GM23338 (cell line): ENCODE data around the gene FAM124B.

ENCODE experiments used
- CREB1 ChIP-seq: fragments of 250-450 bp; sonication (Bioruptor Pico); IDR thresholded peaks from 2 replicates; pipeline ENCODE4 v1.5.0; 2020; ENCODE audit warnings: low read depth, mild to moderate bottlenecking, moderate library complexity
- CTCF ChIP-seq, 2 experiments: fragments of 200-600 bp in 1 of 2; sonication (generic) in 1 of 2; conservative IDR thresholded peaks; 2 replicates each; pipeline versions ENCODE4 v1.5.1 to v1.6.1; 2016 to 2017; ENCODE audit warnings: antibody characterized with exemption in 2 of 2, low read depth in 2 of 2, mild to moderate bottlenecking in 2 of 2, moderate library complexity in 1 of 2
- EZH2 ChIP-seq: fragments of 200-600 bp; sonication (generic); IDR thresholded peaks from one replicate; pipeline ENCODE4 v1.8.0; 2017; ENCODE audit warnings: antibody characterized with exemption, mild to moderate bottlenecking, low read depth; ENCODE audit not compliant: unreplicated experiment
- EZH2phosphoT487 ChIP-seq: fragments of 200-600 bp; sonication (generic); IDR thresholded peaks from one replicate; pipeline ENCODE4 v1.8.1; 2018; ENCODE audit warnings: antibody characterized with exemption; ENCODE audit not compliant: unreplicated experiment
- JUNB ChIP-seq: IDR thresholded peaks from one replicate; pipeline ENCODE4 v1.6.1; 2016; ENCODE audit warnings: antibody characterized with exemption; ENCODE audit not compliant: unreplicated experiment
- NANOG ChIP-seq: IDR thresholded peaks from 2 replicates; pipeline ENCODE4 v1.6.1; 2016; ENCODE audit warnings: antibody characterized with exemption, borderline replicate concordance
- POLR2AphosphoS5 ChIP-seq: IDR thresholded peaks from 2 replicates; pipeline ENCODE4 v1.6.1; 2016; ENCODE audit warnings: antibody characterized with exemption, low read depth
- STAT1 ChIP-seq: IDR thresholded peaks from one replicate; pipeline ENCODE4 v1.6.1; 2016; ENCODE audit warnings: antibody characterized with exemption; ENCODE audit not compliant: unreplicated experiment
- ZNF114 ChIP-seq: fragments of 250-450 bp; sonication (Bioruptor Pico); IDR thresholded peaks from 2 replicates; pipeline ENCODE4 v1.5.0; 2020; ENCODE audit warnings: mild to moderate bottlenecking, moderate library complexity
- ZNF331 ChIP-seq: fragments of 250-450 bp; sonication (Bioruptor Pico); IDR thresholded peaks from 2 replicates; pipeline ENCODE4 v1.5.0; 2020; ENCODE audit warnings: low read depth, mild to moderate bottlenecking, moderate library complexity
- ZNF462 ChIP-seq: fragments of 250-450 bp; sonication (Bioruptor Pico); IDR thresholded peaks from 2 replicates; pipeline ENCODE4 v1.5.0; 2020; ENCODE audit warnings: mild to moderate bottlenecking, moderate library complexity
- TF ChIP-seq, protein P1 (sequence below): IDR thresholded peaks from one replicate; pipeline ENCODE4 v1.6.1; 2018; ENCODE audit warnings: antibody characterized with exemption; ENCODE audit not compliant: unreplicated experiment
- TF ChIP-seq, protein P2 (sequence below): IDR thresholded peaks from 2 replicates; pipeline ENCODE4 v1.6.1; 2016; ENCODE audit warnings: antibody characterized with exemption

- TF ChIP-seq CTCF (conservative IDR thresholded peaks at IDR 0.05; ENCODE audit: low read depth in 2 of 2): no peak
- TF ChIP-seq EZH2: no peak
- TF ChIP-seq, protein P1, sequence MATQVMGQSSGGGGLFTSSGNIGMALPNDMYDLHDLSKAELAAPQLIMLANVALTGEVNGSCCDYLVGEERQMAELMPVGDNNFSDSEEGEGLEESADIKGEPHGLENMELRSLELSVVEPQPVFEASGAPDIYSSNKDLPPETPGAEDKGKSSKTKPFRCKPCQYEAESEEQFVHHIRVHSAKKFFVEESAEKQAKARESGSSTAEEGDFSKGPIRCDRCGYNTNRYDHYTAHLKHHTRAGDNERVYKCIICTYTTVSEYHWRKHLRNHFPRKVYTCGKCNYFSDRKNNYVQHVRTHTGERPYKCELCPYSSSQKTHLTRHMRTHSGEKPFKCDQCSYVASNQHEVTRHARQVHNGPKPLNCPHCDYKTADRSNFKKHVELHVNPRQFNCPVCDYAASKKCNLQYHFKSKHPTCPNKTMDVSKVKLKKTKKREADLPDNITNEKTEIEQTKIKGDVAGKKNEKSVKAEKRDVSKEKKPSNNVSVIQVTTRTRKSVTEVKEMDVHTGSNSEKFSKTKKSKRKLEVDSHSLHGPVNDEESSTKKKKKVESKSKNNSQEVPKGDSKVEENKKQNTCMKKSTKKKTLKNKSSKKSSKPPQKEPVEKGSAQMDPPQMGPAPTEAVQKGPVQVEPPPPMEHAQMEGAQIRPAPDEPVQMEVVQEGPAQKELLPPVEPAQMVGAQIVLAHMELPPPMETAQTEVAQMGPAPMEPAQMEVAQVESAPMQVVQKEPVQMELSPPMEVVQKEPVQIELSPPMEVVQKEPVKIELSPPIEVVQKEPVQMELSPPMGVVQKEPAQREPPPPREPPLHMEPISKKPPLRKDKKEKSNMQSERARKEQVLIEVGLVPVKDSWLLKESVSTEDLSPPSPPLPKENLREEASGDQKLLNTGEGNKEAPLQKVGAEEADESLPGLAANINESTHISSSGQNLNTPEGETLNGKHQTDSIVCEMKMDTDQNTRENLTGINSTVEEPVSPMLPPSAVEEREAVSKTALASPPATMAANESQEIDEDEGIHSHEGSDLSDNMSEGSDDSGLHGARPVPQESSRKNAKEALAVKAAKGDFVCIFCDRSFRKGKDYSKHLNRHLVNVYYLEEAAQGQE: no peak
- no peak for TF ChIP-seq ZNF462
- no peak for TF ChIP-seq EZH2phosphoT487
- TF ChIP-seq POLR2AphosphoS5: no peak
- TF ChIP-seq, protein P2, sequence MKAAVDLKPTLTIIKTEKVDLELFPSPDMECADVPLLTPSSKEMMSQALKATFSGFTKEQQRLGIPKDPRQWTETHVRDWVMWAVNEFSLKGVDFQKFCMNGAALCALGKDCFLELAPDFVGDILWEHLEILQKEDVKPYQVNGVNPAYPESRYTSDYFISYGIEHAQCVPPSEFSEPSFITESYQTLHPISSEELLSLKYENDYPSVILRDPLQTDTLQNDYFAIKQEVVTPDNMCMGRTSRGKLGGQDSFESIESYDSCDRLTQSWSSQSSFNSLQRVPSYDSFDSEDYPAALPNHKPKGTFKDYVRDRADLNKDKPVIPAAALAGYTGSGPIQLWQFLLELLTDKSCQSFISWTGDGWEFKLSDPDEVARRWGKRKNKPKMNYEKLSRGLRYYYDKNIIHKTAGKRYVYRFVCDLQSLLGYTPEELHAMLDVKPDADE: no peak
- TF ChIP-seq ZNF114: no peak
- TF ChIP-seq ZNF331 (CRISPR knock-in tag): no peak
- no peak for TF ChIP-seq CREB1 (CRISPR knock-in tag)
- TF ChIP-seq JUNB: no peak
- TF ChIP-seq STAT1: no peak
- no peak for TF ChIP-seq NANOG
Observed at GRCh38 chr2:224434618-224435017, 32.7 kb upstream of the FAM124B start.
